ENCODE results near the gene TET1.
"Not testable (repeated sequence)": the region's sequence is repeated elsewhere in the genome, so short reads cannot be mapped to it uniquely, and the experiment has no call there.

TET1 gene

GRCh38 chr10:68560186-68560942 lies at the start of gene TET1:
TET1 (plus strand) TSS chr10:68560337; CDS start chr10:68572339, 12,002 bp downstream.
- no peak for DNase-seq

GRCh38 chr10:68516216-68516615 lies 43.9 kb upstream of the TET1 start:
- not testable (repeated sequence) for DNase-seq

- DNase-seq, result no peak
Observed at GRCh38 chr10:68516766-68517165, 43.4 kb upstream of the TET1 start.

- no peak for DNase-seq
Observed at GRCh38 chr10:68517188-68517587, 42.9 kb upstream of the TET1 start.

- not testable (repeated sequence) for DNase-seq
Observed at GRCh38 chr10:68518609-68519008, 41.5 kb upstream of the TET1 start.

GRCh38 chr10:68525490-68526038 lies 34.6 kb upstream of the TET1 start:
- not testable (repeated sequence) for DNase-seq

- no peak for DNase-seq
Observed at GRCh38 chr10:68526634-68527307, 33.4 kb upstream of the TET1 start.

- DNase-seq, result no peak
Observed at GRCh38 chr10:68536973-68537372, 23.2 kb upstream of the TET1 start.

- no peak for DNase-seq
Observed at GRCh38 chr10:68537796-68538195, 22.3 kb upstream of the TET1 start.

GRCh38 chr10:68543004-68543918 lies 16.9 kb upstream of the TET1 start:
- no peak for DNase-seq

- DNase-seq, result peak; percentile 14
Observed at GRCh38 chr10:68550747-68551411, 9.3 kb upstream of the TET1 start.

GRCh38 chr10:68553138-68553537 lies 7.0 kb upstream of the TET1 start:
- DNase-seq, result no peak

GRCh38 chr10:68553599-68553998 lies 6.5 kb upstream of the TET1 start:
- DNase-seq, result no peak

- DNase-seq, result no peak
Observed at GRCh38 chr10:68558478-68558877, 1.7 kb upstream of the TET1 start.

GRCh38 chr10:68559251-68559650 lies 886 bp upstream of the TET1 start:
- DNase-seq, result no peak

- peak; percentile 45 for DNase-seq
Observed at GRCh38 chr10:68559841-68560185, 324 bp upstream of the TET1 start.

GRCh38 chr10:68560943-68561864 lies 1.1 kb downstream of the TET1 start:
- DNase-seq, result no peak

- no peak for DNase-seq
Observed at GRCh38 chr10:68561865-68562649, 1.9 kb downstream of the TET1 start.

GRCh38 chr10:68562661-68563570 lies 2.8 kb downstream of the TET1 start:
- DNase-seq, result no peak

All from KG1 (cell line).